Stimulated activated CD4-positive, alpha-beta T cell treated with anti-CD3 and anti-CD28 coated beads, Interleukin-4, amount 100 ng/mL, for 24 hours (primary cell): ENCODE data around the gene OSMR.
A peak's percentile ranks its signal among the peaks of the same experiment; 100 is the strongest.

Source experiments
- DNase-seq: peaks from one replicate; pipeline ENCODE4 v3.0.0-alpha.2; 2020

Gene OSMR

DNA sequence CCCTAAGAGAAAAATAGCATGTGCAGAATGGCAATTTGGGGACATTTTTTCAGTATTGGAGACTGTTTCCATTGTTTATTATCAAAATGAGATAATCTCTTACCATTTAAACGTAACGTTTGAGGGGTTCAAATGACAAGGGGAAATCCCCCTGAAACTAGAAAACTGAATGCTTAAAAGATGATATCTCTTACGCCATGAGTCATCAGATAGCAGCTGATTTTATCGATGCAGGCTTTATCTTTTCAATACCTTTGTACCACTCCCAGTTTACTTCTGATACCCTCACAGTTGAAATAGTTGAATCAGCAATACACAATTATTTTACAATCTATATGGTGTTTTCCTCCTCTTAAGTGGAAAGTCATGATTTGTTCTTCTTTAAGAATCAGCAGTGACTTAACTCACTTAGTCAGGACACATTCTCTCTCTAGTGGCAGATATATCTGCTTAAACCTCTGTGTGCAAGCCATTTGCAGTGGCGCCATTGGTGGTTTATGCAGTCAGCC lies 29.2 kb downstream of the OSMR start:
- DNase-seq: no peak

DNA sequence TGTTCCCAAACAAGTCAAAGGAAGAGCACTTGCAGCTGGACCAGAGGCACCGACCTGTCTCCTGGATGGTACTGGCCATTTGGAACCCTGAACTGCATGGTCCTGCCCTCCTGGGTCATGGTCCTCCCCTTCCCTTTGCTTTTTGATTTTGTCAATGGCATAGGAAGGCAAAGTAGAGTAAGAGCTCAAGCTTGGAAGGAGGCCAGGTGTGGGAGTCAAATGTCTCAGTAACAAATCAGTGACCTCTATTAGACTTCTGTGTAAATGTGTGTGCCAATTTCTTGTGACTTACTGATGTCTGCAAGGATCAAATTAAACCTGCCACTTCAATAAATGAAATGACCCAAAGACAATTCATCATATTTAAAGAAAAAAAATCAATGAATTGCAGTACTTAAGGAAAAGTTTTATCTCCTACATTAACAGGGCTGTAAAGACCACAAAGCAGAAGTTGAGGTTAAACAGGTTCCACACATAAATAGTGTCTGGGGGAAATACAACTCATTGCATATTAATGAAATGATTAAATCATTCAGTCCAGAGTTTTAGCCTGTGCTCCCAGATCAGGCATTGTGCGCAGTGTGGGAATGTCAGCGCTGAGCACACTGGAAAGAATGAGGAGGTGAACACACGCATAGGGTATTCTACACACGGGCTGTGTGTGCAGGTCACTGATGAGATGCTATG lies 32.7 kb downstream of the OSMR start:
- DNase-seq: no peak

- no peak for DNase-seq
These were observed 33.3 kb downstream of the OSMR start for GRCh38 chr5:38879078-38879460.

- no peak for DNase-seq
These were observed 38.0 kb downstream of the OSMR start for GRCh38 chr5:38883842-38884241.

- DNase-seq: no peak
These were observed 39.4 kb downstream of the OSMR start for GRCh38 chr5:38885208-38885607.

GRCh38 chr5:38888041-38888440 lies 42.2 kb downstream of the OSMR start:
- no peak for DNase-seq

DNA sequence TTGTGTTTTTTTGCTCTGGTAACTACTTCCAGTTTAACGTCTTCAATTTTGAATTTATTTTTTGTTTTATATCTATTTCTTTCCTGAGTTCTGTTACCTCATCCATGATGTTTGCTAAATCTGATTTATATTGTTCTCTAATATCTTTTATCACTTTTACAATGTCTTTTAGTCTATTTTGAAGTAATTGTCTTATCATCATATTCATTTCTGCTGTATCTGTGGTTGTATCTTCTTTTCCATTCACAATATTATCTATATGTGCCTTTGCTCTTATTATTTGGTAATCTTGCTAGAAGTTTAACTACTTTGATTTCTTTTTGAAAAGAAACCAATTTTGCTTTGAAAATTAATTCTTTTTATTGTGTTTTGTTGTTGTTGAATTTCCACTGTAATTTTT lies 43.6 kb downstream of the OSMR start:
- DNase-seq: no peak

DNA sequence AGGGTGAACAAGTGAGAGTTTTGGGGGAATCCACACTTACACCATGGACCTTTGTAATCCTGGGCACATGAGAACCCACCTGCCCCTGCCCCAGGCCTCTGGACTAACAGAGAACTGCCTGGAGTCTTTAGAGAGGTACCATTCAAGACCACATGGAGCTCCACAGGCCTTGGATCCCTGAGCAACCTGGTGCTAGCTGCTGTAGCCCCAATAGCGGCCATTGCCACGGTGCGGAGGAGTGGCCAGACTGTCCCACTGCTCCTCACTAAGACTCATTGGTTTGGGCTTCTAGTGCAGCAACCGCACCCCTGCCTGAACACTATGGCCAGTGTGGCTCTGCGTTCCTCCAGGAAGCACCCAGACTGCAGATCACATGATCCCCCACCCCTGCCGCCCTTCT lies 45.8 kb downstream of the OSMR start:
- DNase-seq: no peak

- DNase-seq: no peak
These were observed 46.6 kb downstream of the OSMR start for GRCh38 chr5:38892363-38892762.

DNA sequence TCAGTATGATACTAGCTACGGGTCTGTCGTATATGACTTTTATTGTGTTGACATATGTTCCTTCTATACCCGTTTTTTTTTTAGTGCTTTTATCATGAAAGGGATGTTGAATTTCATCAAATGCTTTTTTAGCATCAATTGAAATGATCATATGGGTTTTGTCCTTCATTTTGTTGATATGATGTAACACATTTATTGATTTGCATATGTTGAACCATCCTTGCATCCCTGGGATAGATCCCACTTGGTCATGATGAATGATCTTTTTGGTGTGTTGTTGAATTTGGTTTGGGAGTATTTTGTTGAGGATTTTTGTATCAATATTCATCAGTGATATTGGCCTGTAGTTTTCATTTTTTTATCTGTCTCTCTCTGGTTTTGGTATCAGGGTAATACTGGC lies 50.9 kb downstream of the OSMR start:
- DNase-seq: no peak

DNA sequence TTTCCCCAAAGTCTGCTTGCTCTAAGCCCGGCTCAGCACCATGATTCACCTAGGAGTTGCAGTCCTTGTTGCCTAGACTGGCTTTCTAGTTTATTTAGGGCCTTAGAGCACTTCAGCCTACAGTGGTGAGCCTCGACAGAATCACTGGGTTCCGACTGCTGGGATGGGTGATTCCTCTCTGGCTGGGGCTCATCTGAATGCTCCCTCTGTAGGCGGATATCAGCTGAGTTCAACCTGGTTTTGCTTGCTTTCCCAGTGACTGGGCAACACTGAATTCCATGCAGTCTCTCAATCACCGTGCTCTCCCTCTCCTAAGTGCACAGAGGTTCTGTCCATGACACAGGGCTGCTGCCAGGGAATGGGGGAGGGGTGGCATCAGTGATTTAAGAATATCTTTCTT lies 54.1 kb downstream of the OSMR start:
- no peak for DNase-seq

DNA sequence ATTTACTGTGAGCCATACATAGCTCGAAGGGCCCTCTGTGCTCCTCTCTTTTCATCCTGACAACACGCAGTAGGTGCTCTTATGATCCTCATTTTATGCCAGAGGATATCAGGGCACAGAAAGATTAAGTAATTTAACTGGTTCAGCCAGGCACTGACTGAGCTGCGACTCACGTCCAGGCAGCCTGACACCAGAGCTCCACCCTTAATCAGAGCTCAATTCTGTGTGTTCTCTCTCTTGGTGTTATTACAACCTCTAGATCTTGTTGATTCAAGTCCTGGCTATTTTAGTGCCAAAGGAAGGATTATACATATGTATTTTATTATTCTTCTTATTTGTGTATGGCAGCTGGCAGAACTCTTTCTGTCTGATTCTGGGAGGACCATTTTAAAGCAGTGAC lies 59.7 kb downstream of the OSMR start:
- DNase-seq: no peak

- DNase-seq: no peak
These were observed 60.7 kb downstream of the OSMR start for GRCh38 chr5:38906503-38906902.

DNA sequence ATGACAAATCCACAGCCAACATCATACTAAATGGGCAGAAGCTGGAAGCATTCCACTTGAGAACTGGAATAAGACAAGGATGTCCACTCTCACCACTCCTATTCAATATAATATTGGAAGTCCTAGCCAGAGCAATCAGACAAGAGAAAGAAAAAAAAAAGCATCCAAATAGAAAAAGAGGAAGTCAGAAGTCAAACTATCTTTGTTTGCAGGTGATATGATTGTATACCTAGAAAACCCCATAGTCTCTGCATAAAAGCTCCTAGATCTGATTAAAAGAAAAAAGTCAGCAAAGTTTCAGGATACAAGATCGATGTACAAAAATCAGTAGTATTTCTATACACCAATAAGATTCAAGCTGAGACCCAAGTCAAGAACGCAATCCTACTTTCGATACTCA lies 66.1 kb downstream of the OSMR start:
- no peak for DNase-seq

DNA sequence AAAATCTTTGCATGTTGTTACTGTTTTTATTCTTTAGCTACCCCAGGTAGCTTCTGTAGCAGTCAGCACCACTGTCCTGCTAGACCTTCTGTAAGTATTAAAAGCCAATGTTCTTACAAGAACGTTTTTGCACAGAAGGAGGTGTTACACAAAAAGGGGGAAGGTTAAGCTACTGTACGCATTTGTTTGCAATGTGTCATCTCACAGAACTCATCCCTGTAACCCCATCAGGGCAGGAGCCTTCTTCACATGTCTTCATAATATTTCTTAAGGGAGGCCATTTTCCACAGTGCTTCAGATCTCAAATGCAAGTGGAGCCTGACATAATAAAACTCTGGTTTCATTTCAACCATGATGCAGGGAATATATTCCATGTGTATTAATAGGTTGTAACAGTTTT lies 67.9 kb downstream of the OSMR start:
- DNase-seq: no peak

DNA sequence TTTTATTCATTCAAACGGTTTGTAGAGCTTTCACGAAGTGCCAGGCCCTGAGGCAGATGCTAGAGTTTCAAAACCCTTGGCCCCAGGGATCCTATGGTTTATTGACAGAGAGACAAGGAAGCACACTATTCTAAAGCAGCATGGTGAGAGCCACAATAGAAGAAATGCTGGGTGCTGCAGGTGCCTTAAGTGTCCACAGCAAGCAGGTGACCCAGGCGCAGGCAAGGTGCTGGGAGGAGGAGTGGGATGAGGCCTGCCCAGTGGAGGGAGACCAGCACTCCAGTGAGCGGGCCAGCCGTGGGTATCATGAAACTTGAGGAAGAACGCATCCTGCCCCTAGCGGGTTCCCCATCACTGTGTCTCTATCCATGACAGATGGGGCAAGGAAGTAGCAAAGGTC lies 71.0 kb downstream of the OSMR start:
- no peak for DNase-seq

DNA sequence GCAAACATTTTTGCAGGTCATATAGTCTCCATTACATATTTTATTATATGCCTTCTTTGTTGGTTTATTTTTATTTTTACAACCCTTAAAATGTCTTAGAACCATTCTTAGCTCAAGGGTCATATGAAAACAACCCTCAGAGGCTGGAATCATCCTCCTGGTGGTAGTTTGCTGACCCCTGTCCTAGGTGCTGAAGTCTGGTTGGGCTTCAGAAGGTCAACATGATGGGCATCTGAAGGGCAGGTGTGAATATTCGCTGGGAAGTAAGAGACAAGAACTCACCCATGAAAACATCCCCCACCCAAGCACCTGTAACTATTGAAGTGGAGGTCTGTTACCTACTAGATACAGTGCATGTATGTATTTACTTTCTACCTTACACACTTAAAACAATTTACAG lies 75.4 kb downstream of the OSMR start:
- DNase-seq: no peak

DNA sequence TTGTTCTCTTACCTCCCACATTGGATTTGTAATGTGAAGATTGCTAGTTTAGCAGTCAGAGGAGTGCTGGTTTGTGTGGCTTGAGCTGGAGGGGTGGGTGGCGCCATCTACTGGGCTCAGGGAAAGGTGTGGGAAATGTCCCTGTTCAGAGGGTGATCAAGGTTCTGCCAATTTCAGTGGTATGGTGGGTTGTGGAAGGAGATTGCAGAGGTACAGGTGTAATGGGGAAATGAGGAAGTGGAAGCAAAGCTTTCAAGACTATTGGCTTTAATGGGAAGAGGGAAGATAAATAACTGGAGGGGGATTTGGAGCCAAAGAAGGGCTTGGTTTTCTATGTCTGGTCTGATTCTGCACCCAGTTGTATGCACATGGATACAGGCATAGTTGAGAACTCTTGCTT lies 76.4 kb downstream of the OSMR start:
- DNase-seq: peak; percentile 44

DNA sequence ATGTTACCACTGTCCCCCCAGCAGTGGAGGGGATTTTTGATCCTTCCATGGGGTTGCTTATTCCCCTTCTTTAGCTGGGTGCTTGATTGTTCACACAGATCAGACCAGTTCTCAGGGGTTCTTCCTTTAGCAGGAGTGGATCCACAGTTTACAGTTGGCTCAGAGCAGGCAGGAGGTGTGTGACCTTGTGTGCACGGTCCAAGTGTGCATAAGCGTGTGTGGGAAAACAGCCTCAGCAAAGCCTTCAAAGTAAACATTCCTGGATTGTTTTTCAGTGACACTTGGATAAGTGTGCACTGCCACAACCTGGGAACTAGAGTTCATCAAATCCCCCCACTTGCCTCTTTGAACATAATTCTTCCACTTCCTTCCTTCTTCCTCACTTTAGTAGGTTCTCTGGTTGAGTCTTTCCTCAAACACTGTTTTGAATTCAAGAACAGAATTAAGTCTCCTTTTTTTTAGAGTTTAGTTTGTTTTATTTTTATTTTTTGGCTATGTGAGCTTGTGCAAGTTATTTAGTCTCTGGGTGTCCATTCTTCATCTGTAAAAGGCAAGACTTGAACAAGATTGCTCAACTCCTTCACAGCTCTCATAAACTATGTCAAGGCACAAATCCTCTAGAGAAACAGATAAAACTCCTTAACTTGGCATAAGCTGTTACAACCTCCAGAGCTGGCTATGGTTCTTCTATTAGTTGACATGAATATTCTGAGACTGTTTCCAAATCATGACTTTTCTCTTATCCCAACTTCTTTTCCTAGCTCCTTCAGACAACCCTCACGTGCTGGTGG lies 78.0 kb downstream of the OSMR start:
- DNase-seq: no peak

GRCh38 chr5:38925154-38925925 lies 79.5 kb downstream of the OSMR start:
- no peak for DNase-seq

- DNase-seq: no peak
These were observed 80.3 kb downstream of the OSMR start for GRCh38 chr5:38926121-38926520.

- DNase-seq: no peak
These were observed 81.7 kb downstream of the OSMR start for GRCh38 chr5:38927470-38927869.

DNA sequence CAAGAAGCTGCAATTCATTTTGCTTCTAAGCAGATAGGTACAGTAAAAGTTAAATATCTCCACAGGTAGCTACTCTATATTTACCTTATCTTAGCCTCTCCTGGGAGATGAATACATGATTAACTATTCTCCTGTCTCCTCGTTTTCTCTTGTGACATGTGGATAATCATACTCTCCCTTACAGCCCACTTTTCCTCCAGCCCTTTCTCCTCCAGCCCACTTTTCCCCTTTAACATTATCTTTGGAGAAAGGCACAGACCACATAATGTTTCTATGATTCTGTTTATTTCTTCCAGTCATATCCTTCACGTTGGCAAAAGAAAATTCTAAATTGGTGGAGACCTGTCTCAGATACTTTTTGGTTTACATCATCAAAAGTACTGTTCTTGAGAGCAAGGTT lies 84.0 kb downstream of the OSMR start:
- DNase-seq: no peak

DNA sequence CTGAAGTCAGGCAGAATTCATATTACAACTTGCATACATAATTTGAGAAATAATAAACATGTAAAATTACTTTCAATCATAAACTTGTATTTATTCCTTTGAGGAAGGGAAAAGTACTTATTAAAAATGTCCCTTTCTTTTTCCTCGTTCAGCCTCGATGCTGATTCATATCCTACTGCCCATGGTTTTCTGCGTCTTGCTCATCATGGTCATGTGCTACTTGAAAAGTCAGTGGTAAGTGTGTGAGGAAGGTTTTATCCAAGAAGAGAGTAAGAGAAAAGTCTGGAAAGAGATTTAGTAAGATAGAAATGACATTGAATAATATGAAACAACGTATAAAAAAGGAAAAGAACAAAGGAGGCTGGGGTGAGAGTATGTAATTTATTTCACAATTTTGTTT lies 85.9 kb downstream of the OSMR start:
- DNase-seq: no peak
